Common myeloid progenitor, CD34-positive (primary cell): Measurements from ENCODE around the gene TRIM52.

Experiments
- CTCF ChIA-PET: fragments of 350-600 bp; sonication (Branson Sonifier 250); formaldehyde crosslinking; loops from one replicate; lab custom pipeline; 2021; ENCODE audit warnings: antibody characterized with exemption; lab: Charles Lee
- POLR2A ChIA-PET: fragments of 350-600 bp; sonication (Branson Sonifier 250); formaldehyde crosslinking; loops from one replicate; lab custom pipeline; 2021; ENCODE audit warnings: antibody characterized with exemption; lab: Charles Lee
- DNase-seq, 3 donors: peaks; one replicate each; pipeline versions ENCODE4 v3.0.0 to v3.0.0-alpha.2; 2013
- H3K27ac ChIP-seq, 2 experiments: 1 replicate in 1 of 2; 2 replicates in 1 of 2; pipeline ENCODE4 v1.7.0; 2013; ENCODE audit warnings: inconsistent platforms in 2 of 2, low read length in 2 of 2, mild to moderate bottlenecking in 2 of 2, low read depth in 1 of 2, moderate library complexity in 1 of 2; ENCODE audit not compliant: severe bottlenecking in 2 of 2, insufficient read depth in 1 of 2, poor library complexity in 1 of 2
- H3K27me3 ChIP-seq, 5 experiments: replicated peaks in 2 of 5; 1 replicate in 3 of 5; 2 replicates in 2 of 5; pipeline versions ENCODE4 v1.6.1 to v1.7.0; 2013; ENCODE audit warnings: low read length in 4 of 5, mild to moderate bottlenecking in 2 of 5, moderate library complexity in 2 of 5, inconsistent platforms in 1 of 5; ENCODE audit not compliant: insufficient read depth in 5 of 5, control insufficient read depth in 4 of 5
- H3K36me3 ChIP-seq, 4 experiments: 1 replicate in 2 of 4; 2 replicates in 2 of 4; pipeline versions ENCODE4 v1.6.1 to v1.7.0; 2013; ENCODE audit warnings: low read length in 3 of 4, control low read depth in 1 of 4, mild to moderate bottlenecking in 1 of 4; ENCODE audit not compliant: control insufficient read depth in 4 of 4, insufficient read depth in 4 of 4
- H3K4me1 ChIP-seq, 4 experiments: 1 replicate in 3 of 4; 2 replicates in 1 of 4; pipeline versions ENCODE4 v1.6.1 to v1.7.1; 2013; ENCODE audit warnings: low read length in 3 of 4, mild to moderate bottlenecking in 3 of 4, control low read depth in 1 of 4, inconsistent platforms in 1 of 4, moderate library complexity in 1 of 4; ENCODE audit not compliant: control insufficient read depth in 4 of 4, insufficient read depth in 4 of 4; ENCODE audit errors: control extremely low read depth in 1 of 4
- H3K4me3 ChIP-seq, 7 experiments: 1 replicate in 4 of 7; 2 replicates in 3 of 7; pipeline versions ENCODE4 v1.5.1 to v1.7.0; 2013; ENCODE audit warnings: mild to moderate bottlenecking in 7 of 7, low read length in 6 of 7, moderate library complexity in 6 of 7, inconsistent platforms in 2 of 7, low read depth in 2 of 7, control low read depth in 1 of 7; ENCODE audit not compliant: insufficient read depth in 4 of 7, control insufficient read depth in 1 of 7; ENCODE audit errors: extremely low read depth in 1 of 7
- H3K9me3 ChIP-seq, 5 experiments: 1 replicate in 4 of 5; 2 replicates in 1 of 5; pipeline versions ENCODE4 v1.6.1 to v1.7.1; 2013; ENCODE audit warnings: low read length in 4 of 5, mild to moderate bottlenecking in 2 of 5, inconsistent platforms in 1 of 5, low read depth in 1 of 5, moderate library complexity in 1 of 5; ENCODE audit not compliant: control insufficient read depth in 4 of 5, insufficient read depth in 2 of 5; ENCODE audit errors: control extremely low read depth in 1 of 5
- WGBS: methylation state at CpG from one replicate; pipeline ENCODE4 v1.1.5; 2013; ENCODE audit not compliant: insufficient coverage; 5-methylcytosine and 5-hydroxymethylcytosine counted together

The TRIM52 gene

DNA sequence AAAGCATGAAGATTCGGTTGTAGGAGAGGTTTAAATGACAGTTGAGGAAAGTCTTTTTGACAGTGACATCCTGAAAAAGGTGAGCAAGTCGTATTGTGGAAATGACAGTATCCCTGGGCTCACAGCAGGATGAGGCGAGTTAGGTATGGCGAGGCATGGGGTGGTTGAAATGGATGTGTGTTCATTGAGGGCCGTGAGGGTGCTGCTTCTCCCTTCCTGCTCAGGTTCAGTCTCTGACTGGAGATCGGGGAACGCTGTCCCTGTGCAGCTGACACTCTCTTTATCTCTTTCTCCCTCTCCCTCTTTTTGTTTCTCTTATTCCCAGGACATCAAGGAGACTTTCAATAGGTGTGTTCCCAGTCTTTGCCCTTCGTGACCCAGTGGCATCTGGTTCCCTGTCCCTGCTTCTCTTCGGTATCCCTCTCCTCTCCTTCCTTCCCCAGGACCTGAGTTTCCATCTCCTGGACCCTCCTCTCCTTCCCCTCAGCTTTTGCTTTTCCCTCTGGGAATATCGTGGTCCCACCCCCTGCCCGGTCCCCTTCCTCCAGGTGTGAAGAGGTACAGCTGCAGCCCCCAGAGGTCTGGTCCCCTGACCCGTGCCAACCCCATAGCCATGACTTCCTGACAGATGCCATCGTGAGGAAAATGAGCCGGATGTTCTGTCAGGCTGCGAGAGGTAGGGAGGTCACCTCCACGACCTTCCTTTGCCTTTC, 27.7 kb downstream of the TRIM52 start:
- Histone ChIP-seq H3K4me3 (no peak overlapping the region), H3K4me1 (peaks cover 0 to 9% (median 0%) of the 10 kb centered on the region in 4 experiments), H3K27me3 (no peaks in the 10 kb centered on the region), H3K9me3 (no peaks in the 10 kb centered on the region), H3K27ac (no peak overlapping the region), H3K36me3 (peaks cover 32 to 88% (median 70%) of the 10 kb centered on the region in 4 experiments)
- 96% methylated on average over 14 of the region's 16 CpGs for whole genome bisulfite sequencing
- POLR2A ChIA-PET = no interaction called here
- no peak for DNase-seq
- CTCF ChIA-PET = interaction anchor here (2.4 kb wide), 1 partner anchor 9 kb away, joined by 7 read pairs; no protein-coding TSS in a partner anchor

DNA sequence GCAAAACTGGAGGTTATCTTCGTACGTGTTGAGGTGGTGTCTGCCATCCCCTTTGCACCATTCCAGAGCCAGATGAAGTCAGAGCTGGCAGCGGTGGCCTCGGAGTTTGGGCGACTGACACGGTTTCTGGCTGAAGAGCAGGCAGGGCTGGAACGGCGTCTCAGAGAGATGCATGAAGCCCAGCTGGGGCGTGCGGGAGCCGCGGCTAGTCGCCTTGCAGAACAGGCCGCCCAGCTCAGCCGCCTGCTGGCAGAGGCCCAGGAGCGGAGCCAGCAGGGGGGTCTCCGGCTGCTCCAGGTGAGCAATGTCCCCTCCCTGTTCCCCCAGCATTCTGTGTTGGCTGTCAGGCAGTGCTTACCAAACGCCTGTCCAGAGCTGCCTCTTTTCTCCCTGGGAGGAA, 28.4 kb downstream of the TRIM52 start:
- Histone ChIP-seq H3K27me3 (no peaks in the 10 kb centered on the region), H3K9me3 (no peaks in the 10 kb centered on the region), H3K27ac (no peak overlapping the region), H3K4me3 (no peak overlapping the region), H3K36me3 (peaks cover 28 to 84% (median 64%) of the 10 kb centered on the region in 4 experiments), H3K4me1 (peaks cover 0 to 9% (median 0%) of the 10 kb centered on the region in 4 experiments)
- no peak for DNase-seq
- 97% methylated on average over 18 of the region's 18 CpGs for WGBS
- CTCF ChIA-PET = no interaction called here
- POLR2A ChIA-PET = no interaction called here

DNA sequence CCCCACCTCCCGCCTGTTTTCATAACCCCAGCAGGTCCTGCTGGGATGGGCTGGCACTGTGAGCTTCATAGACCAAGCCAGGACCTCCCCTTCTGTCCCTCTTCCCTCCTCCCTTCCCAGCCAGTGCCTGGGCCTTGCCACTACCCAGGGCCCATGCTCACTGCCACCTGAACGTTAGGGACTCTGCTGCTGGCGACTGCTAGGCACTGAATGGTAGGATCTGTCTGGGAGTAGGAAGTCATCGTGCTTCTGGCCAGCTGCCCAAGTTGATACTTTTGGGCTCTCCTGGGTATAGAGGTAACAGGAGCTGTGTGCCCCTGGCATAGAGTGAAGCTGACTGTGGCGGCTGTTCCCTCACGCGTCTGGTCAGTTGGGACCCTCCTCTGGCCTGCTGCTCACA, 29.5 kb downstream of the TRIM52 start:
- WGBS = 97% methylated on average over 6 of the region's 7 CpGs
- DNase-seq = no peak
- Histone ChIP-seq H3K9me3 (no peaks in the 10 kb centered on the region), H3K4me3 (no peak overlapping the region), H3K36me3 (peaks cover 22 to 78% (median 58%) of the 10 kb centered on the region in 4 experiments), H3K27me3 (no peaks in the 10 kb centered on the region), H3K4me1 (peaks cover 0 to 9% (median 0%) of the 10 kb centered on the region in 4 experiments), H3K27ac (no peak overlapping the region)
- POLR2A ChIA-PET = no interaction called here
- CTCF ChIA-PET = interaction anchor here (0.5 to 1.0 kb wide), 2 partner anchors 10 to 58 kb away, joined by 3 read pairs; no protein-coding TSS in a partner anchor

DNA sequence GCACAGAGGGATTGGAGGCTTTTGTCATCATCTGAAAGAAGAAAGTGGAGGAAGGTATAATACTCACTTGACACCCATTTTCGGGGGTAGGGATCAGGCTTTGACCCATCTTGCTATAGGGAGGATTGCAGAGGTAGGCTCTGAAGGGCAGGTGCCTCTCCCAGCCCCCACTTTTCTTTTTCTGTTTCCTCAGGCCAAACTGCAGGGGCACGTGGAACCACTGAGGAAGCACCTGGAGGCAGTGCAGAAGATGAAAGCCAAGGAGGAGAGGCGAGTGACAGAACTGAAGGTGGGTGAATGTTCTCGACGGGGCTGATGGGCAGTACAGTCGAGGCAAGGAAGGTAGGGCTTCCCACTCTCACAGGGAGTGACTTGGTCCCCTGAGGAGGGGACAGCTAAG, 30.4 kb downstream of the TRIM52 start:
- no peak for DNase-seq
- 86% methylated on average over 5 of the region's 6 CpGs for WGBS
- peaks cover 0 to 12% (median 2%) of the 10 kb centered on the region in 4 experiments for H3K4me1 ChIP-seq
- no peak overlapping the region for H3K27ac ChIP-seq
- no peaks in the 10 kb centered on the region for H3K27me3 ChIP-seq
- ChIA-PET POLR2A (interaction anchor here (0.6 kb wide), 1 partner anchor 17 kb away, joined by 3 read pairs; no protein-coding TSS in a partner anchor), CTCF (interaction anchor here (1.0 kb wide), 1 partner anchor 9 kb away, joined by 3 read pairs; no protein-coding TSS in a partner anchor)
- H3K9me3 ChIP-seq = no peaks in the 10 kb centered on the region
- H3K4me3 ChIP-seq = no peak overlapping the region
- peaks cover 18 to 69% (median 50%) of the 10 kb centered on the region in 4 experiments for H3K36me3 ChIP-seq

DNA sequence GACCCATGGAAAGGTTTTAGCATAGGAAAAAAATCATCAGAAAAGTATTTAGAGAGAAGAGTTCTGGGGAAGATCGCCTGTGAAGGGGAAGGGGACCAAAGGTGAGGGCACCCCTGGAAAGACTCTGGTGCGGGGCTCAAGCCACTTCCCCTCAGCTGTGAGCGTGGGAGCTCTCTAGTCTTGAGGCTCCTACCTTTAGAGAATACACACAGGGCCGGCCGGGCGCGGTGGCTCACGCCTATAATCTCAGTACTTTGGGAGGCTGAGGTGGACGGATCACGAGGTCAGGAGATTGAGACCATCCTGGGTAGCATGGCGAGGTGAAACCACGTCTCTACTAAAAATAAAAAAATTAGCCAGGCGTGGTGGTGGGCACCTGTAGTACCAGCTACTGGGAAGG, 30.9 kb downstream of the TRIM52 start:
- Histone ChIP-seq H3K27me3 (no peaks in the 10 kb centered on the region), H3K27ac (peak overlapping the region in 1 of 2 experiments; percentile 0), H3K9me3 (no peaks in the 10 kb centered on the region), H3K4me3 (no peak overlapping the region), H3K36me3 (peaks cover 15 to 63% (median 46%) of the 10 kb centered on the region in 4 experiments), H3K4me1 (peaks cover 0 to 18% (median 5%) of the 10 kb centered on the region in 4 experiments)
- 98% methylated on average over 12 of the region's 13 CpGs for WGBS
- no peak for DNase-seq
- CTCF ChIA-PET = no interaction called here
- POLR2A ChIA-PET = interaction anchor here (0.6 kb wide), 1 partner anchor 17 kb away, joined by 3 read pairs; no protein-coding TSS in a partner anchor

DNA sequence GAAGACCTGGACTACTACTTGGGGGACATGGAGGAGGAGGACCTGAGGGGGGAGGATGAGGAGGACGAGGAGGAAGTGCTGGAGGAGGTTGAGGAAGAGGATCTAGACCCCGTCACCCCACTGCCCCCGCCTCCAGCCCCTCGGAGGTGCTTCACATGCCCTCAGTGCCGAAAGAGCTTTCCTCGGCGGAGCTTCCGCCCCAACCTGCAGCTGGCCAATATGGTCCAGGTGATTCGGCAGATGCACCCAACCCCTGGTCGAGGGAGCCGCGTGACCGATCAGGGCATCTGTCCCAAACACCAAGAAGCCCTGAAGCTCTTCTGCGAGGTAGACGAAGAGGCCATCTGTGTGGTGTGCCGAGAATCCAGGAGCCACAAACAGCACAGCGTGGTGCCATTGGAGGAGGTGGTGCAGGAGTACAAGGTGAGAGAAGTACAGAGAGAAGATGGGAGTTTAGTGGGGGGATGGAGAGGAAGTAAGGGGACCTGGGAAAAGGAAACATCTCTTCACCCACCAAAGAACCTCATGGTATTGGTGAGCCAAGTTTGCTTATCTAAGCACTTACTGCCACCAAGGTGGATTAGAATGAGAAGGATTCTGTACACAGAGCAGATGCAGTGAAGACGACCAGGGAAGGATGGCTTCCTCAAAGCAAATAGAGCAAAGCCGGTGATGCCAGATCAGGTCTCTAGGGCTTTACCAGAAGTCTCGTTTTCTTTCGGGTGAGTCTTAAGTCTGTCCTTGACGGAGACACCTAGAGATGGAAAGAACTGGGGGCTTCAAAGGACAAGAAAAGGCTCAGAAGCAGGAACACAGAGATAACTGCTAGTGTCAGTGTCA, 36.3 kb downstream of the TRIM52 start:
- CTCF ChIA-PET = interaction anchor here (1.2 to 1.3 kb wide), 2 partner anchors 10 to 17 kb away, joined by 4 to 7 read pairs; no protein-coding TSS in a partner anchor
- WGBS = 57% methylated on average over 21 of the region's 22 CpGs
- POLR2A ChIA-PET = interaction anchor here (0.6 to 3.3 kb wide), 3 partner anchors 10 to 19 kb away, joined by 3 to 27 read pairs (median 3); partner anchors contain the start of gene RACK1
- Histone ChIP-seq H3K27me3 (no peaks in the 10 kb centered on the region), H3K27ac (peak overlapping the region; percentile 90 to 93), H3K36me3 (peaks cover 2 to 15% (median 8%) of the 10 kb centered on the region in 4 experiments), H3K4me3 (peak overlapping the region; percentile 70 to 95 (median 89)), H3K4me1 (peaks cover 3 to 42% (median 23%) of the 10 kb centered on the region in 4 experiments), H3K9me3 (no peaks in the 10 kb centered on the region)
- DNase-seq = peak in 2 of 3 donors; percentile 37 to 54
